ENCODE data around the gene NAAA. TPM values are rescaled to one million over a fixed set of nuclear protein-coding genes. Genes with fewer than 3 reads are reported as not detected.

NAAA gene
- polyA plus RNA-seq, 1 of the 3 experiments (the other 2 are of a cell fraction), result 3.5 TPM

GRCh38 chr4:75907966-75908365 lies 32.8 kb downstream of the NAAA start:
- H3K9me2 ChIP-seq, result no peaks in the 10 kb centered on the region
- no peaks in the 10 kb centered on the region for H3K27me3 ChIP-seq (ENCODE audit: insufficient read depth)
- CTCF ChIA-PET, result interaction anchor here (2.4 kb wide), 1 partner anchor 13 kb away, joined by 13 read pairs; no protein-coding TSS in a partner anchor
- no peaks in the 10 kb centered on the region for H3K79me2 ChIP-seq (ENCODE audit: insufficient read depth)
- DNase-seq, result no peak
- no peak overlapping the region for H2AFZ ChIP-seq (ENCODE audit: low read depth)
- no peaks in the 10 kb centered on the region for H3K9me3 ChIP-seq
- WGBS (ENCODE audit: low lambda C conversion rate), result 74% methylated on average over 3 of the region's 3 CpGs
- no peaks in the 10 kb centered on the region for H3K4me1 ChIP-seq (ENCODE audit: control insufficient read depth in 1 of 2, insufficient read depth in 2 of 2, low read depth in 1 of 2, low read length in 1 of 2)
- H3K36me3 ChIP-seq (replicated peaks in 1 of 2; ENCODE audit: control insufficient read depth in 1 of 2, insufficient read depth in 2 of 2, low read length in 1 of 2), result no peaks in the 10 kb centered on the region
- POLR2A ChIA-PET, result no interaction called here
- no peak overlapping the region for H3K9ac ChIP-seq
- H4K20me1 ChIP-seq (ENCODE audit: insufficient read depth), result no peaks in the 10 kb centered on the region
- no peak overlapping the region for H3K27ac ChIP-seq (ENCODE audit: low read depth in 2 of 2, low read length in 1 of 2)
- no peaks in the 10 kb centered on the region for H3F3A ChIP-seq (replicated peaks; ENCODE audit: insufficient read depth)
- TF ChIP-seq GATA2 (CRISPR knock-in tag; IDR thresholded peaks at IDR 0.05) (no peak), CTCF (IDR thresholded peaks at IDR 0.05) (no peak), ZBTB33 (IDR thresholded peaks at IDR 0.05; ENCODE audit: borderline replicate concordance, low read depth) (no peak), PBX3 (IDR thresholded peaks at IDR 0.05) (no peak), MEF2A (IDR thresholded peaks at IDR 0.05; ENCODE audit: borderline replicate concordance, low read depth) (no peak), RXRA (IDR thresholded peaks at IDR 0.05; ENCODE audit: borderline replicate concordance, low read depth) (no peak), CHD2 (IDR thresholded peaks at IDR 0.05; ENCODE audit: low read length, partially characterized antibody) (no peak), YY1 (IDR thresholded peaks at IDR 0.05; ENCODE audit: low read depth) (no peak), REST (IDR thresholded peaks at IDR 0.05; ENCODE audit: low read depth, low read length) (no peak), RCOR1 (IDR thresholded peaks at IDR 0.05; ENCODE audit: low read length) (no peak), SMC3 (IDR thresholded peaks at IDR 0.05; ENCODE audit: low read depth, low read length) (no peak), RAD21 (IDR thresholded peaks at IDR 0.05; ENCODE audit: low read length) (no peak), RFX5 (IDR thresholded peaks at IDR 0.05; ENCODE audit: low read length) (no peak), JUND (IDR thresholded peaks at IDR 0.05) (no peak)
- no peak overlapping the region for H3K4me3 ChIP-seq (ENCODE audit: low read depth in 2 of 2, low read length in 1 of 2)
- H3K4me2 ChIP-seq, result no peak overlapping the region

Measured in SK-N-SH (cell line).